B cell (primary cell): ENCODE results near the gene FAM83B.

ENCODE experiments used
- CTCF ChIP-seq: fragments of 200-600 bp; IDR thresholded peaks from one replicate; pipeline ENCODE4 v1.8.0; 2022; ENCODE audit warnings: antibody characterized with exemption, mild to moderate bottlenecking
- EZH2 ChIP-seq: IDR thresholded peaks from 2 replicates; pipeline ENCODE4 v1.6.1; 2012; ENCODE audit warnings: borderline replicate concordance, low read depth, mild to moderate bottlenecking, moderate library complexity, low read length; ENCODE audit not compliant: insufficient read depth, poor library complexity, severe bottlenecking

- no peak for TF ChIP-seq EZH2
- no peak for TF ChIP-seq CTCF
These were observed 32.7 kb upstream of the FAM83B start for GRCh38 chr6:54813892-54814291.
